Hepatocyte (in vitro differentiated cells): Measurements from ENCODE around the gene SPDEF.

Source experiments
- CTCF ChIP-seq: fragments of 200-600 bp; sonication (generic); IDR thresholded peaks from 2 replicates; pipeline ENCODE4 v1.5.1; 2016; ENCODE audit warnings: antibody characterized with exemption, mild to moderate bottlenecking; ENCODE audit not compliant: poor library complexity
- EZH2phosphoT487 ChIP-seq: fragments of 200-600 bp; sonication (generic); IDR thresholded peaks from one replicate; pipeline ENCODE4 v1.6.1; 2018; ENCODE audit warnings: antibody characterized with exemption, mild to moderate bottlenecking, low read depth, moderate library complexity; ENCODE audit not compliant: unreplicated experiment, severe bottlenecking

- TF ChIP-seq CTCF (no peak), EZH2phosphoT487 (no peak)
These were observed 59.9 kb downstream of the SPDEF start for GRCh38 chr6:34496103-34496685.
